SU-DHL-6 (cell line): Measurements from ENCODE around the gene VSTM1.

ENCODE experiments used
- EZH2phosphoT487 ChIP-seq: fragments of 200-600 bp; sonication (generic), shearing (Covaris generic); conservative IDR thresholded peaks from 2 replicates; pipeline ENCODE4 v1.6.1; 2018; ENCODE audit warnings: mild to moderate bottlenecking, antibody characterized with exemption, low read length, moderate library complexity, mixed read lengths
- TF ChIP-seq, protein P1 (sequence below): fragments of 200-600 bp; sonication (generic); IDR thresholded peaks from one replicate; pipeline ENCODE4 v1.5.1; 2017; ENCODE audit warnings: antibody characterized with exemption, mild to moderate bottlenecking, low read length, moderate library complexity; ENCODE audit not compliant: insufficient read depth, poor library complexity, severe bottlenecking

GRCh38 chr19:54077334-54077733, 13.6 kb upstream of the VSTM1 start:
- TF ChIP-seq, protein P1, sequence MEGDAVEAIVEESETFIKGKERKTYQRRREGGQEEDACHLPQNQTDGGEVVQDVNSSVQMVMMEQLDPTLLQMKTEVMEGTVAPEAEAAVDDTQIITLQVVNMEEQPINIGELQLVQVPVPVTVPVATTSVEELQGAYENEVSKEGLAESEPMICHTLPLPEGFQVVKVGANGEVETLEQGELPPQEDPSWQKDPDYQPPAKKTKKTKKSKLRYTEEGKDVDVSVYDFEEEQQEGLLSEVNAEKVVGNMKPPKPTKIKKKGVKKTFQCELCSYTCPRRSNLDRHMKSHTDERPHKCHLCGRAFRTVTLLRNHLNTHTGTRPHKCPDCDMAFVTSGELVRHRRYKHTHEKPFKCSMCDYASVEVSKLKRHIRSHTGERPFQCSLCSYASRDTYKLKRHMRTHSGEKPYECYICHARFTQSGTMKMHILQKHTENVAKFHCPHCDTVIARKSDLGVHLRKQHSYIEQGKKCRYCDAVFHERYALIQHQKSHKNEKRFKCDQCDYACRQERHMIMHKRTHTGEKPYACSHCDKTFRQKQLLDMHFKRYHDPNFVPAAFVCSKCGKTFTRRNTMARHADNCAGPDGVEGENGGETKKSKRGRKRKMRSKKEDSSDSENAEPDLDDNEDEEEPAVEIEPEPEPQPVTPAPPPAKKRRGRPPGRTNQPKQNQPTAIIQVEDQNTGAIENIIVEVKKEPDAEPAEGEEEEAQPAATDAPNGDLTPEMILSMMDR = no peak
- no peak for TF ChIP-seq EZH2phosphoT487
